HFFc6 (cell line): ENCODE results near the gene GSN. TPM values are rescaled to one million over a fixed set of nuclear protein-coding genes. Genes with fewer than 3 reads are reported as not detected.
A peak's percentile ranks its signal among the peaks of the same experiment; 100 is the strongest.

ENCODE experiments used
- DNase-seq: peaks from one replicate; pipeline ENCODE4 v3.0.0-alpha.2; 2018
- H3K27ac Mint-ChIP-seq: 2 replicates; pipeline ENCODE4 v1.8.0; 2020; ENCODE audit warnings: mild to moderate bottlenecking, mixed read lengths
- H3K27me3 Mint-ChIP-seq: 2 replicates; pipeline ENCODE4 v1.8.0; 2021; ENCODE audit warnings: mild to moderate bottlenecking, moderate library complexity, mixed read lengths; ENCODE audit not compliant: insufficient read depth
- H3K36me3 Mint-ChIP-seq: 2 replicates; pipeline ENCODE4 v1.8.0; 2021; ENCODE audit warnings: low read depth, mixed read lengths
- H3K4me1 Mint-ChIP-seq: 2 replicates; pipeline ENCODE4 v1.8.0; 2020; ENCODE audit warnings: low read depth, mixed read lengths
- H3K4me3 Mint-ChIP-seq: 2 replicates; pipeline ENCODE4 v1.8.0; 2020; ENCODE audit warnings: mild to moderate bottlenecking, moderate library complexity, mixed read lengths
- H3K9me3 Mint-ChIP-seq: 2 replicates; pipeline ENCODE4 v1.8.0; 2020; ENCODE audit warnings: mild to moderate bottlenecking, mixed read lengths
- total RNA-seq, 6 experiments: library from RNA; stranded (reverse); fragmentation: NEBNext Ultra II Directional; extraction: Animal tissue kit (Norgen Biotek cat#: 25700); gene quantifications; 2 replicates in 1 of 6; 3 replicates in 5 of 6; pipeline ENCODE4 v1.2.3, GENCODE V29; 2021
- TF ChIP-seq, protein P1 (sequence below): fragments of 200-600 bp; sonication (generic); IDR thresholded peaks from 2 replicates; pipeline ENCODE4 v1.5.0; 2021; ENCODE audit warnings: antibody characterized with exemption, mild to moderate bottlenecking

The GSN gene
- total RNA-seq, 6 experiments from 2014 or later: 288 to 394 (median 318) TPM

DNA sequence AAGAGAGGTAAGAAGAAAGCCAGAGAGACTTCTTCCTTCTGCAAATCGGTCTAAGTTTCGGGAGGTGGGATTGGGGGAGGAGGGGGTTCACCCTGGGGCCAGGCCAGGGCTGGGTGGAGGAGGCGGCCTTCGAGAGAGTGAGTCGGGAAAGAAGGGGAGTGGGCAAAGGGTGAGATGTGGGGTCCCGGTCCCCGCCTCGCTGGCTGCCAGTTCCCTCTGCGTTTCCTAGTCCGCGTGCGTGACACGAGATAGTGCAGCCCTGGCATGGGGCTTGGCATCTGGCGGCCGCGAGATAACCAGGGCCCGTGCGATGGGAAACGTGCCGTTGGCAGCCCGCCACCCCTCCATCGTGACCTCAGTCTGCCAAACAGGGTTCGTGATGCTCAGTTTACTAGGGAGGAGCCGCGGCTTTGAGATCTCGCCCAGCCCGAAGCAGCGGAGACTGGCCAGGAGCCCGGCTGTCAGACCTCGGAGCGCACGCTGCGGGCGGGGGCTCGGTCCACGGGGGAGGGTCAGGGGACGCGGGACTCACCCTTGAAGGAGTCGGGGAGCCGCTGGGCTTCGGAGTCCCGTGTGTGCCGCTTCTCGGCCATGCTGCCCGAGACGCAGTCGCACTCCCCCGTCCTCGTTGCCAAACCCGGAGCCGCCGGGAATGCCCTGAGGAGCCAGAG, 101.8 kb downstream of the GSN start, which contains the start of gene STOM:
STOM (minus strand) TSS at position 656 of the 671 bp plus-strand sequence; CDS start at position 593, 63 bp downstream.
- H3K27ac Mint-ChIP-seq: peak within 1 kb of the TSS; percentile 86
- peaks cover 26% of the 10 kb centered on the region for H3K36me3 Mint-ChIP-seq
- TF ChIP-seq, protein P1, sequence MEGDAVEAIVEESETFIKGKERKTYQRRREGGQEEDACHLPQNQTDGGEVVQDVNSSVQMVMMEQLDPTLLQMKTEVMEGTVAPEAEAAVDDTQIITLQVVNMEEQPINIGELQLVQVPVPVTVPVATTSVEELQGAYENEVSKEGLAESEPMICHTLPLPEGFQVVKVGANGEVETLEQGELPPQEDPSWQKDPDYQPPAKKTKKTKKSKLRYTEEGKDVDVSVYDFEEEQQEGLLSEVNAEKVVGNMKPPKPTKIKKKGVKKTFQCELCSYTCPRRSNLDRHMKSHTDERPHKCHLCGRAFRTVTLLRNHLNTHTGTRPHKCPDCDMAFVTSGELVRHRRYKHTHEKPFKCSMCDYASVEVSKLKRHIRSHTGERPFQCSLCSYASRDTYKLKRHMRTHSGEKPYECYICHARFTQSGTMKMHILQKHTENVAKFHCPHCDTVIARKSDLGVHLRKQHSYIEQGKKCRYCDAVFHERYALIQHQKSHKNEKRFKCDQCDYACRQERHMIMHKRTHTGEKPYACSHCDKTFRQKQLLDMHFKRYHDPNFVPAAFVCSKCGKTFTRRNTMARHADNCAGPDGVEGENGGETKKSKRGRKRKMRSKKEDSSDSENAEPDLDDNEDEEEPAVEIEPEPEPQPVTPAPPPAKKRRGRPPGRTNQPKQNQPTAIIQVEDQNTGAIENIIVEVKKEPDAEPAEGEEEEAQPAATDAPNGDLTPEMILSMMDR: no peak
- DNase-seq: peak; percentile 93
- H3K4me1 Mint-ChIP-seq: peaks cover 83% of the 10 kb centered on the region
- H3K4me3 Mint-ChIP-seq: peak within 1 kb of the TSS; percentile 86
- H3K9me3 Mint-ChIP-seq: no peaks in the 10 kb centered on the region
- no peaks in the 10 kb centered on the region for H3K27me3 Mint-ChIP-seq

GRCh38 chr9:121371495-121372061, 103.6 kb downstream of the GSN start:
- no peak for DNase-seq
- Mint-ChIP-seq H3K27me3 (no peaks in the 10 kb centered on the region), H3K4me1 (peaks cover 74% of the 10 kb centered on the region), H3K36me3 (peaks cover 15% of the 10 kb centered on the region), H3K9me3 (no peaks in the 10 kb centered on the region), H3K27ac (peak overlapping the region; percentile 57; the same call in 1 of the 2 replicates), H3K4me3 (no peak overlapping the region)
- TF ChIP-seq, protein P1: no peak

DNA sequence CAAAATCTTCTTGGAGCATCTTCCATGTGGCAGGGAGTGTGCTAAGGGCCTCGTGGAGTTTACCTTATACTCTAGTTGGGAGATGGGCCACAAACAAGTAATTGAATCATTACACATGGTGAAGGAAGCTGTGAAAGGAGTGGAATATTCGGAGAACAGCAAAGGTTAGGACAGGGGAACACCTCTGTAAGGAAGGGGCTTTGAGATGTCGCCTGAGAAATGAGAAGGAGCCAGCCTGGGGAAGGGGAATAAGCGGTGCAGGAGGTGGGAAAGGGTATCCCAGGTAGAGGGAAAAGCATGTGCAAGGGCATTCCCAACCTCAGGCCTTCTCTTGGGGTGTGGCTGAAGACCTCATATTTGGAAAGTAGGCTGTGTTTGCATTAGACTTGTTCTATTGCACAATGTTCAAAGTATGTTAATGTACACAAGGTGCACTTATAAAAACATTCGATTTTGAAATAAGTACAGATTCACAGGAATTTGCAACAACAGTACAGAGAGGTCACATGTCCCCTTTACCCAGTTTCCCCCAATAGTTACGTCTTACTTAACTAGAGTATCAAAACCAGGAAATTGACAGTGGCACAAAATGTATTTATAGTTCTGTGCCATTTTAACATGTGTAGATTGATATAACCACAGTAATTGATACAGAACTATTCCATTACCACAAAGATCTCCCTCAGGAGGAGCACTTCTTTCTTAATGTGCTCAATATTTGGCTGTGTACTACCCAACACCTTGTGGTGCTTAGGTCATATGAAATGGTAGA, 104.5 kb downstream of the GSN start:
- H3K9me3 Mint-ChIP-seq: no peaks in the 10 kb centered on the region
- H3K4me3 Mint-ChIP-seq: peak overlapping the region; percentile 73
- peak overlapping the region; percentile 70 for H3K27ac Mint-ChIP-seq
- H3K4me1 Mint-ChIP-seq: peaks cover 66% of the 10 kb centered on the region
- DNase-seq: peak; percentile 18
- peaks cover 15% of the 10 kb centered on the region for H3K36me3 Mint-ChIP-seq
- TF ChIP-seq, protein P1: no peak
- H3K27me3 Mint-ChIP-seq: no peaks in the 10 kb centered on the region

DNA sequence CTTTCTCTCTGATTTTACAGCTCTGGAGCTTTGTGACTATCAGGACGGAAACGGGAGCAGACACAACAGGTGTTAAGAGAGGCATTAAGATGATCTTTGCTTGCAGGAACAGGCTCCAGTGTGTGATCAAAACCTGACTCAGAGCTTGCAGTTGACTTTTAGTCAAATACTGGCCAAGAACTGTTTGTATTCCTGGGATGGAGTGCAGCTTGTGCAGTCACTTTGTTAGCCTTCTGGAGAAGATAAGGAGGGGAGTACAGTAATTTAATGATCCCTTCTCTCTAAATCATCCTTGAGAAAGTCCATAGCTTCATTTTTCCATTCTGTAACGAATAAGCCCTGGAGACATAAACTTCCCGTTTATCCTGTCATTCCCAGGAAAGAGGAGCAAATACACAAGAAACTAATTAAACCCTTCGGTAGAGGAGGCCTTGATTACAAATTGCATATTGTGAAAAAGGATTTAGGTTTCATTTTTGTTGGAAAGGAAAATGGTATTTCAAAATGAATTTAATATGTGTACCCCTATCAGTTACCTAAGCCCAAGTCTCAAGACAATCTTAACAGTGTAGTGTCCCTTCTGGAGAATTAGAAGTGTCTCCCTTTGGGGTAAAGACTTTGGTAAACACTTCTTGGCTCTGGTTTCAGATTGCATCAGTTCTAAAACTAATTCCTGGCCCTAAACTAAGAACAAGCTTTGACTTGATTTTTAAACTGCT, 105.2 kb downstream of the GSN start:
- no peaks in the 10 kb centered on the region for H3K27me3 Mint-ChIP-seq

More for the DNA sequence above, 105.2 kb downstream of the GSN start:
- Mint-ChIP-seq H3K4me1 (peaks cover 59% of the 10 kb centered on the region), H3K4me3 (peak overlapping the region; percentile 73), H3K9me3 (no peaks in the 10 kb centered on the region), H3K27ac (peak overlapping the region; percentile 70), H3K36me3 (peaks cover 17% of the 10 kb centered on the region)
- TF ChIP-seq, protein P1: no peak
- DNase-seq: peak; percentile 28
